Upper lobe of left lung (tissue), 6 donors: ENCODE results near the gene ICE1. TPM values are rescaled to one million over a fixed set of nuclear protein-coding genes. Genes with fewer than 3 reads are reported as not detected.

ENCODE experiments used
- ATAC-seq, 2 donors: fragments of 200-7000 bp; cut with Tn5 transposase; one replicate each; pipeline ENCODE4 v1.9.1; 2022; ENCODE audit warnings: mild to moderate bottlenecking in 2 of 2, moderate library complexity in 2 of 2; ENCODE audit not compliant: low FRiP score in 2 of 2
- DNase-seq, 2 donors: peaks; one replicate each; pipeline ENCODE4 v3.0.0-alpha.2; 2019 to 2020
- H3K27ac ChIP-seq, 4 donors: fragments of 200-600 bp; sonication (generic); one replicate each; pipeline ENCODE4 v1.5.1; 2016 to 2019
- H3K27me3 ChIP-seq, 4 donors: fragments of 200-600 bp; sonication (generic); one replicate each; pipeline ENCODE4 v1.5.1; 2017 to 2019
- H3K36me3 ChIP-seq, 4 donors: fragments of 200-600 bp; sonication (generic); one replicate each; pipeline ENCODE4 v1.5.1; 2016 to 2019
- H3K4me1 ChIP-seq, 4 donors: fragments of 200-600 bp; sonication (generic); one replicate each; pipeline ENCODE4 v1.5.1; 2018 to 2019
- H3K4me3 ChIP-seq, 4 donors: fragments of 200-600 bp; sonication (generic); one replicate each; pipeline ENCODE4 v1.5.1; 2017 to 2019; ENCODE audit warnings: mild to moderate bottlenecking in 2 of 4, moderate library complexity in 1 of 4
- H3K9me3 ChIP-seq, 4 donors: fragments of 200-600 bp; sonication (generic); one replicate each; pipeline ENCODE4 v1.5.1; 2018 to 2019
- CTCF ChIP-seq, 6 experiments: fragments of 450-650 bp in 4 of 6; fragments of 200-600 bp in 2 of 6; sonication (generic) in 2 of 6; IDR thresholded peaks; one replicate each; pipeline ENCODE4 v1.5.1; 2016 to 2019; ENCODE audit warnings: antibody characterized with exemption in 6 of 6
- EP300 ChIP-seq, 4 donors: sonication (generic); formaldehyde crosslinking; IDR thresholded peaks; one replicate each; pipeline ENCODE4 v1.5.1; 2017; ENCODE audit warnings: antibody characterized with exemption in 4 of 4, control low read depth in 2 of 4
- POLR2A ChIP-seq, 4 donors: fragments of 450-650 bp; IDR thresholded peaks; one replicate each; pipeline ENCODE4 v1.5.1; 2016 to 2017; ENCODE audit warnings: antibody characterized with exemption in 4 of 4, mild to moderate bottlenecking in 2 of 4
- POLR2AphosphoS5 ChIP-seq, 2 donors: sonication (generic); formaldehyde crosslinking; IDR thresholded peaks; one replicate each; pipeline ENCODE4 v1.5.1; 2017; ENCODE audit warnings: antibody characterized with exemption in 2 of 2
- WGBS, 2 donors: methylation state at CpG; one replicate each; pipeline ENCODE4 v1.1.5; 2017 to 2018; 5-methylcytosine and 5-hydroxymethylcytosine counted together
- total RNA-seq, 6 donors: library from RNA; depleted of rRNA in 4 of 6; stranded (reverse); fragments of >200 nt in 4 of 6; gene quantifications; one replicate each; pipeline versions ENCODE4 v1.1.0 to v1.2.1, GENCODE V29; 2016 to 2021
- donor health status: DM: no; HTN: no; CAD: no; lungs with moderate emphysema.
- donor health status: DM: no; HTN: yes; CAD: no; lungs with severe emphysema.

Gene ICE1
- total RNA-seq: 10 to 100 TPM; 15.8 to 40.5 (median 25.0) TPM

GRCh38 chr5:5421961-5422818, at the start of gene ICE1:
TSS of gene ICE1 (plus strand) at chr5:5422677. CDS start at chr5:5422916, 239 bp downstream.
- peaks cover 32 to 52% (median 33%) of the 10 kb centered on the region in 4 donors for H3K4me1 ChIP-seq
- peak within 1 kb of the TSS; percentile 87 to 100 (median 96) for H3K4me3 ChIP-seq
- no peaks in the 10 kb centered on the region for H3K27me3 ChIP-seq
- DNase-seq (peak; percentile 97 to 98), ATAC-seq (peak; percentile 98 to 99)
- 0% methylated on average over 33 to 46 of the region's 71 CpGs for WGBS, 2 donors
- H3K27ac ChIP-seq: peak within 1 kb of the TSS; percentile 93 to 99 (median 96)
- no peaks in the 10 kb centered on the region for H3K36me3 ChIP-seq
- no peaks in the 10 kb centered on the region for H3K9me3 ChIP-seq
- peak in 2 of 6 experiments; percentile 16 to 36 for TF ChIP-seq CTCF (IDR thresholded peaks at IDR 0.05)
- peak; percentile 87 to 91 for TF ChIP-seq POLR2AphosphoS5 (IDR thresholded peaks at IDR 0.05)
- peak in 3 of 4 donors; percentile 77 to 79 (median 78) for TF ChIP-seq POLR2A (IDR thresholded peaks at IDR 0.05)
- TF ChIP-seq EP300 (IDR thresholded peaks at IDR 0.05): peak in 1 of 4 donors; percentile 57

GRCh38 chr5:5372930-5373329, 49.5 kb upstream of the ICE1 start:
- 65 to 75% methylated on average over 10 of the region's 10 CpGs for WGBS, 2 donors

GRCh38 chr5:5373351-5373989, 49.0 kb upstream of the ICE1 start:
- 85 to 87% methylated on average over 2 of the region's 2 CpGs for WGBS, 2 donors
- no peaks in the 10 kb centered on the region for H3K27me3 ChIP-seq
- no peaks in the 10 kb centered on the region for H3K36me3 ChIP-seq
- no peak overlapping the region for H3K27ac ChIP-seq
- ATAC-seq (peak; percentile 72 to 89), DNase-seq (no peak)
- H3K4me3 ChIP-seq: no peak overlapping the region
- H3K4me1 ChIP-seq: peaks cover 0 to 5% (median 0%) of the 10 kb centered on the region in 4 donors
- H3K9me3 ChIP-seq: no peaks in the 10 kb centered on the region
- TF ChIP-seq POLR2A (IDR thresholded peaks at IDR 0.05) (no peak), CTCF (IDR thresholded peaks at IDR 0.05) (no peak), POLR2AphosphoS5 (IDR thresholded peaks at IDR 0.05) (no peak), EP300 (IDR thresholded peaks at IDR 0.05) (no peak)

More at GRCh38 chr5:5372930-5373329, 49.5 kb upstream of the ICE1 start:
- TF ChIP-seq EP300 (IDR thresholded peaks at IDR 0.05): no peak
- no peak for TF ChIP-seq POLR2A (IDR thresholded peaks at IDR 0.05)
- no peak for TF ChIP-seq CTCF (IDR thresholded peaks at IDR 0.05)
- TF ChIP-seq POLR2AphosphoS5 (IDR thresholded peaks at IDR 0.05): no peak
- H3K36me3 ChIP-seq: no peaks in the 10 kb centered on the region
- H3K27me3 ChIP-seq: no peaks in the 10 kb centered on the region
- peaks cover 0 to 5% (median 0%) of the 10 kb centered on the region in 4 donors for H3K4me1 ChIP-seq
- no peak for DNase-seq
- no peak overlapping the region for H3K4me3 ChIP-seq
- no peaks in the 10 kb centered on the region for H3K9me3 ChIP-seq
- no peak overlapping the region for H3K27ac ChIP-seq
- no peak for ATAC-seq

GRCh38 chr5:5374009-5374715, 48.3 kb upstream of the ICE1 start:
- 56 to 67% methylated on average over 6 of the region's 6 CpGs for WGBS, 2 donors
- H3K36me3 ChIP-seq: no peaks in the 10 kb centered on the region
- no peak overlapping the region for H3K27ac ChIP-seq
- DNase-seq (no peak), ATAC-seq (peak in 1 of 2 donors; percentile 80)
- no peak overlapping the region for H3K4me3 ChIP-seq
- H3K9me3 ChIP-seq: no peaks in the 10 kb centered on the region
- peaks cover 0 to 5% (median 0%) of the 10 kb centered on the region in 4 donors for H3K4me1 ChIP-seq
- TF ChIP-seq POLR2A (IDR thresholded peaks at IDR 0.05) (no peak), CTCF (IDR thresholded peaks at IDR 0.05) (no peak), EP300 (IDR thresholded peaks at IDR 0.05) (no peak), POLR2AphosphoS5 (IDR thresholded peaks at IDR 0.05) (no peak)
- H3K27me3 ChIP-seq: no peaks in the 10 kb centered on the region
